Esophagus muscularis mucosa (tissue), 4 donors: Measurements from ENCODE around the gene ATP7B. TPM values are rescaled to one million over a fixed set of nuclear protein-coding genes. Genes with fewer than 3 reads are reported as not detected.

Experiments used
- DNase-seq: peaks from one replicate; pipeline ENCODE4 v3.0.0-alpha.2; 2017; ENCODE audit errors: extremely low spot score
- H3K27ac ChIP-seq, 4 donors: fragments of 200-600 bp; sonication (generic); replicated peaks in 1 of 4; 1 replicate in 3 of 4; 2 replicates in 1 of 4; pipeline ENCODE4 v1.5.1; 2016 to 2019; ENCODE audit warnings: mild to moderate bottlenecking in 1 of 4
- H3K27me3 ChIP-seq, 4 donors: fragments of 200-600 bp; sonication (generic); one replicate each; pipeline versions ENCODE4 v1.5.1 to v1.6.0; 2016 to 2019
- H3K36me3 ChIP-seq, 4 donors: fragments of 200-600 bp; sonication (generic); one replicate each; pipeline ENCODE4 v1.5.1; 2016 to 2019
- H3K4me1 ChIP-seq, 4 donors: fragments of 200-600 bp; sonication (generic); one replicate each; pipeline ENCODE4 v1.5.1; 2016 to 2019
- H3K4me3 ChIP-seq, 4 donors: fragments of 200-600 bp; sonication (generic); 1 replicate in 2 of 4; 2 replicates in 2 of 4; pipeline ENCODE4 v1.5.1; 2016 to 2019; ENCODE audit warnings: mild to moderate bottlenecking in 4 of 4, moderate library complexity in 1 of 4
- H3K9me3 ChIP-seq, 4 donors: fragments of 200-600 bp; sonication (generic); 1 replicate in 3 of 4; 2 replicates in 1 of 4; pipeline ENCODE4 v1.5.1; 2016 to 2019
- CTCF ChIP-seq, 3 experiments: fragments of 200-600 bp in 2 of 3; fragments of 450-650 bp in 1 of 3; sonication (generic) in 2 of 3; IDR thresholded peaks; one replicate each; pipeline ENCODE4 v1.5.1; 2017 to 2019; ENCODE audit warnings: antibody characterized with exemption in 3 of 3, mild to moderate bottlenecking in 2 of 3, moderate library complexity in 1 of 3
- EP300 ChIP-seq: sonication (generic); formaldehyde crosslinking; IDR thresholded peaks from one replicate; pipeline ENCODE4 v1.6.1; 2017; ENCODE audit warnings: antibody characterized with exemption
- POLR2A ChIP-seq: fragments of 450-650 bp; IDR thresholded peaks from one replicate; pipeline ENCODE4 v1.6.1; 2017; ENCODE audit warnings: antibody characterized with exemption, moderate library complexity, mild to moderate bottlenecking, low read depth
- POLR2AphosphoS5 ChIP-seq, 2 donors: sonication (generic); formaldehyde crosslinking; IDR thresholded peaks; one replicate each; pipeline ENCODE4 v1.6.1; 2017; ENCODE audit warnings: antibody characterized with exemption in 2 of 2
- WGBS: methylation state at CpG from one replicate; pipeline ENCODE4 v1.1.5; 2018; 5-methylcytosine and 5-hydroxymethylcytosine counted together
- intact Hi-C: fragments of 100-400 bp; cut with DNase I; formaldehyde crosslinking; loops from one replicate; pipeline ENCODE4 v1.15.1; 2023
- total RNA-seq, 4 donors: library from RNA; depleted of rRNA; stranded (reverse); fragments of >200 nt; gene quantifications; one replicate each; pipeline versions ENCODE4 v1.1.0 to v1.2.1, GENCODE V29; 2016

The ATP7B gene
- total RNA-seq, 4 donors from 2014 or later, result 2.5 to 5.2 (median 4.4) TPM

- 98% methylated on average over 6 of the region's 6 CpGs for WGBS
- intact Hi-C loops, result no loop called here
- no peaks in the 10 kb centered on the region for H3K9me3 ChIP-seq
- no peak overlapping the region for H3K27ac ChIP-seq
- DNase-seq, result no peak
- TF ChIP-seq POLR2AphosphoS5 (IDR thresholded peaks at IDR 0.05), result no peak
- TF ChIP-seq POLR2A, result no peak
- TF ChIP-seq CTCF (IDR thresholded peaks at IDR 0.05), result no peak
- no peak for TF ChIP-seq EP300
- no peaks in the 10 kb centered on the region for H3K27me3 ChIP-seq
- no peaks in the 10 kb centered on the region for H3K4me1 ChIP-seq
- H3K36me3 ChIP-seq, result peaks cover 4 to 20% (median 7%) of the 10 kb centered on the region in 4 donors
- no peak overlapping the region for H3K4me3 ChIP-seq
Observed at GRCh38 chr13:51926528-51926885, 84.7 kb downstream of the ATP7B start.

- 76% methylated on average over 5 of the region's 5 CpGs for WGBS
Observed at GRCh38 chr13:51925865-51926527, 85.3 kb downstream of the ATP7B start.

GRCh38 chr13:51924756-51925544, 86.3 kb downstream of the ATP7B start:
- Histone ChIP-seq H3K9me3 (no peaks in the 10 kb centered on the region), H3K4me1 (no peaks in the 10 kb centered on the region), H3K4me3 (no peak overlapping the region), H3K27ac (no peak overlapping the region), H3K36me3 (peaks cover 4 to 18% (median 7%) of the 10 kb centered on the region in 4 donors), H3K27me3 (no peaks in the 10 kb centered on the region)
- no peak for DNase-seq
- intact Hi-C loops, result no loop called here
- TF ChIP-seq POLR2A, result no peak
- no peak for TF ChIP-seq EP300
- TF ChIP-seq CTCF (IDR thresholded peaks at IDR 0.05), result no peak
- no peak for TF ChIP-seq POLR2AphosphoS5 (IDR thresholded peaks at IDR 0.05)
- 90% methylated on average over 9 of the region's 9 CpGs for WGBS

More at GRCh38 chr13:51925865-51926527, 85.3 kb downstream of the ATP7B start:
- intact Hi-C loops, result no loop called here
- Histone ChIP-seq H3K4me3 (no peak overlapping the region), H3K27me3 (no peaks in the 10 kb centered on the region), H3K27ac (no peak overlapping the region), H3K4me1 (no peaks in the 10 kb centered on the region), H3K9me3 (no peaks in the 10 kb centered on the region), H3K36me3 (peaks cover 4 to 20% (median 7%) of the 10 kb centered on the region in 4 donors)
- TF ChIP-seq EP300 (no peak), CTCF (IDR thresholded peaks at IDR 0.05) (no peak), POLR2AphosphoS5 (IDR thresholded peaks at IDR 0.05) (no peak), POLR2A (no peak)
- DNase-seq, result no peak

GRCh38 chr13:51923983-51924539, 87.2 kb downstream of the ATP7B start:
- H3K27ac ChIP-seq, result no peak overlapping the region
- no peaks in the 10 kb centered on the region for H3K27me3 ChIP-seq
- intact Hi-C loops, result no loop called here
- TF ChIP-seq EP300 (no peak), CTCF (IDR thresholded peaks at IDR 0.05) (peak in 1 of 3 experiments; percentile 7), POLR2A (no peak)
- H3K4me1 ChIP-seq, result no peaks in the 10 kb centered on the region
- DNase-seq, result no peak
- 86% methylated on average over 3 of the region's 3 CpGs for WGBS
- peaks cover 4 to 9% (median 7%) of the 10 kb centered on the region in 4 donors for H3K36me3 ChIP-seq
- no peaks in the 10 kb centered on the region for H3K9me3 ChIP-seq
- no peak overlapping the region for H3K4me3 ChIP-seq
